ENCODE data around the gene CRYGD. TPM values are rescaled to one million over a fixed set of nuclear protein-coding genes. Genes with fewer than 3 reads are reported as not detected.
"Not testable (repeated sequence)": the region's sequence is repeated elsewhere in the genome, so short reads cannot be mapped to it uniquely, and the experiment has no call there.

CRYGD gene
- not detected for total RNA-seq
- long read RNA-seq: 0 reads

DNA sequence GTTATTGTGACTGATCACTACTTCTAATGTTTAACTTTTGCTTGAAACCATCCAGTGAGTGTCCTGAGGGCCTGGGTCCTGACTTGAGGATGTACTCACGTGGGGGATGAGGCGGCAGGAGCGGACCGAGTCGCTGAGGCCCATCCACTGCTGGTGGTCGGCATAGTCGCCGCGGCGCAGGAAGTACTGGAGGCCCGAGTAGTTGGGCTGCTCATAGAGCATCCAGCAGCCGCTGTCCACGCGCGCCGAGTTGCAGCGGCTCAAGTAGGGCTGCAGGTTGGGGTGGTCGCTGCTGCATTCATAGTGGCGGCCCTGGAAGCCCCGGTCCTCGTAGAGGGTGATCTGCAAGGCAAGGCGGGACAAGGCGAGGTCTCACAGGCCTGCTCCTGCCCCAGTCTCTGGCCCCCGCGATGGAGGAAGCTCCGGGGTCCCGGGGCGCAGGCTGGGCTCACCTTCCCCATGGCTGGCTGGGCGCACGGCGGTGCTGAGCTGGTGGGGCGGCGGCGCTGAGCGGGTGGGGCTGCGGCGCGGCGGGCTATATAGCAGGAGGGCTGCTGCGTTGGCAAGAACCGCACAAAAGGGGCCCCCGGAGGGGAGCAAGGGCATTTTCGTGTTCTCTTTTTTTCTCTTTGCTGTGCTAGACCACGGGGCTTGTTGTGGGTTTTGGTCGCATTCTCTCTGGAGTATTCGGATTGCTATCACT is at the start of gene CRYGD:
Gene CRYGD (minus strand): TSS at position 512 of the 703 bp plus-strand sequence. CDS start 51 bp downstream, at position 461.
- DNase-seq (ENCODE audit: low spot score); intact Hi-C loops (cut with DNase I): not testable (repeated sequence)

DNA sequence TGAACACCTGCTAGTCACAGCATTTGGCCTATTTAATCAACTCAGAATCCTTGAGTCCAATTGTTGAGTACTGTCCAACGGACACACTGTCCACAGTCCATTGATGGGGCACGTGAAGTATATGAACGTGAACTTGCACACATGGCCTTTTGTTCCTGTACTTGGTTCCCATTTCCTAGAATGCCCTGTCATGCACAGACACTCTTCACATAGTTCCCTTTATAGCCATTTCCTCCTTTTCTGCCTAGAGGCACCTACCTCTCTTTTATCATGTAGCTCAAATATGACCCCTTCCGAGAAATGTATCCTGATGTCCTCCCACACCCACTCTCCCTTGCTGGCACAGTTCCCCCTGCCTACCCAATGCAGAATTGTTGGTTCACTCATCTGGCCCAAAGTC is 47.8 kb upstream of the CRYGD start:
- intact Hi-C loops (cut with DNase I): no loop called here
- DNase-seq (ENCODE audit: low spot score): no peak

GRCh38 chr2:208164951-208165755 is 40.8 kb upstream of the CRYGD start:
- DNase-seq (ENCODE audit: low spot score): no peak
- intact Hi-C loops (cut with DNase I): no loop called here

DNA sequence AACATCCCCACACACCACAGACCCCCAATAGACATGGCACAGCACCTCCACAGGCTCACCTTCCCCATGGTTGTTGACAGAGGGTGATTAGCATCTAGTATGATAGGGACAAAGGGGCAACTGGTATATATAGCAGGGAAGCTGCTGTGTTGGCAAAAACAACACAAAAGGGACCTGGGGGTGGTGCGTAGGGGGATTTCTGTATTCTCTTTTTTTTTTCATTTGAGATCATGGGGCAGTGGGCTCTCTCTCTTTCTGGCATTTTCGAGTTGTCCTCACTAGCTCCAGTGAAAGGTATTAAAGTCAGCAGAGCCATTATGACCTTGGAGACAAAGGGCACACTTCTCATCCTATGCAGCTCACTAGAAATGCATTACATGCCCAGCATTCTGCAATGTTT is 39.2 kb upstream of the CRYGD start, which contains the start of gene CRYGA:
Gene CRYGA (minus strand): TSS at position 101 of the 400 bp plus-strand sequence. CDS start 33 bp downstream, at position 68.
- DNase-seq (ENCODE audit: low spot score): no peak
- intact Hi-C loops (cut with DNase I): no loop called here

DNA sequence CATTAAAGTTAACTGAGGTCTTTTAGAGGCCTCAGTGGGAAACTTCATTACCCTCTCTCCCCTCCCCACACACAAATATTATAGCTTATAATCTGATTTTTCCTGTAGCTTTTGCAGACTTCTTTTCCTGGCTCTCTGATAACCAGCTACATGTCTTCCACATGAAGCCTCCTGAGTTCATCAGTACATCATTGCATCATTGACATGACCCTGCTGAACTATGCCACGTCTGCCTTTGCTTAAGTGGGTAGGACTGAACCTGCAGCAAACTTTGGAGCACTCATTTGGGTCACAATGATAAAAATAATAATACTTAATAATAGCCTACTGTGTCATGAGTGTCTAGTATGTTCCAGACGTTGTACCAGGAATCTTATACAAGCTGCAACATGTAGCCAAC is 32.1 kb upstream of the CRYGD start:
- intact Hi-C loops (cut with DNase I): no loop called here
- DNase-seq (ENCODE audit: low spot score): no peak

DNA sequence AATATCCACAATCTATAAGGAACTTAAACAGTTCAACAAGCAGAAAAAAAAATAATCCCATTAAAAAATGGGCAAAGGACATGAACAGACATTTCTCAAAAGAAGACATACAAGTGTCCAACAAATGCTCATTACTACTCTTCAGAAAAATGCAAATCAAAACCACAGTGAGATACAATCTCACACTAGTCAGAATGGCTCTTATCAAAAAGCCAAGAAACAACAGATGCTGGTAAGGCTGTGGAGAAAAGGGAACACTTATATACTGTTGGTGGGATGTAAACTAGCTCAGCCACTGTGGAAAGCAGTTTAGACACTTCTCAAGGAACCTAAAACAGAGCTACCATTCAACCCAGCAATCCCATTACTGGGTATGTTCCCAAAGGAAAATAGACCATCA is 28.8 kb upstream of the CRYGD start:
- intact Hi-C loops (cut with DNase I): no loop called here
- no peak for DNase-seq (ENCODE audit: low spot score)

- DNase-seq (ENCODE audit: low spot score): no peak
- intact Hi-C loops (cut with DNase I): no loop called here
Measured at GRCh38 chr2:208150956-208151355, 26.6 kb upstream of the CRYGD start.

DNA sequence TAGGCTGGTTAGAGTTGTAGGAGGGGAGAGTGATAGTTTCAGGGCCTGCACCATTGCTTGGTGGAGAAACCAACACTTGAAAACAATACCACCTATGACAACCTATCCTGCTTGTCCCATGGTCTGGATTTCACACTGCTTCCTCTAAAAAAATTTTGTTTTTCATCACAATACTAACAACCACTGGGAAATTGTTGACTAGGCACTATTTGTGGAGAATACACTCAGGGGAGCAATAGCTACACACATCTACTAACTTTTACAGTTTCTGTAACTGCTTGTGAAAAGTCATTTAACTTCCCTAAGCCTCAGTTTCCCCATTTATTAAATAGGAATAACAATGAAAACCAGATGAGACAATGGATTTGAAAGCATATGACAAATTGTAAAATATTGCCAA is 25.8 kb upstream of the CRYGD start:
- no peak for DNase-seq (ENCODE audit: low spot score)
- intact Hi-C loops (cut with DNase I): no loop called here

GRCh38 chr2:208148803-208149202 is 24.5 kb upstream of the CRYGD start:
- no peak for DNase-seq (ENCODE audit: low spot score)
- intact Hi-C loops (cut with DNase I): no loop called here

GRCh38 chr2:208147759-208148158 is 23.4 kb upstream of the CRYGD start:
- DNase-seq (ENCODE audit: low spot score): no peak
- intact Hi-C loops (cut with DNase I): no loop called here

- intact Hi-C loops (cut with DNase I): no loop called here
- DNase-seq (ENCODE audit: low spot score): no peak
Measured at GRCh38 chr2:208147008-208147407, 22.7 kb upstream of the CRYGD start.

- DNase-seq (ENCODE audit: low spot score): no peak
- intact Hi-C loops (cut with DNase I): no loop called here
Measured at GRCh38 chr2:208146006-208146405, 21.7 kb upstream of the CRYGD start, which contains the start of gene CRYGB. Gene CRYGB, minus strand, starts transcription at chr2:208146158. Its CDS starts 38 bp downstream, at chr2:208146120.

- intact Hi-C loops (cut with DNase I): no loop called here
Measured at GRCh38 chr2:208142925-208143799, 18.8 kb upstream of the CRYGD start.

GRCh38 chr2:208142240-208142924 is 18.1 kb upstream of the CRYGD start:
- intact Hi-C loops (cut with DNase I): no loop called here
- DNase-seq (ENCODE audit: low spot score): no peak

More at GRCh38 chr2:208142925-208143799, 18.8 kb upstream of the CRYGD start:
- DNase-seq (ENCODE audit: low spot score): no peak

DNA sequence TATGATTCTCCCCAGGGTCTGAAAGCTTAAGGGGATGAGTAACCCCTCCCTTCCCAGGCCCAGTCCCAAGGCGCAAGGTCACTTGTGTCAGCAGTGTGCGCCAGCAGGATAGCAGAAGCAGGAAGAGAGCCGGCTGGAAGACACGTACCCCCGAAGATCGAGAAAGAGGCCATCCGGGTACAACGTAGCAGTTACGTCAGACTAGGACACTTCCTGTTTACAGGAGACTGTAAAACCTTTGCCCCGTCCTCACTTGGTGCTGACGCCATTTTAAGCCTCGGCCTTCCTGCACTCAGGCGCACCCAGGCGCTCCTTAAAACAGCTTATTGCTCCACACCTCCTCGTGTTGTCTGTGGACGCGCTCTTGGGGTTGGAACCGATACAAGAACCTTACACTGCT is 15.1 kb upstream of the CRYGD start:
- DNase-seq (ENCODE audit: low spot score): no peak

GRCh38 chr2:208138334-208138733 is 14.0 kb upstream of the CRYGD start:
- intact Hi-C loops (cut with DNase I); DNase-seq (ENCODE audit: low spot score): not testable (repeated sequence)

More for the DNA sequence above, 15.1 kb upstream of the CRYGD start:
- intact Hi-C loops (cut with DNase I): no loop called here

DNA sequence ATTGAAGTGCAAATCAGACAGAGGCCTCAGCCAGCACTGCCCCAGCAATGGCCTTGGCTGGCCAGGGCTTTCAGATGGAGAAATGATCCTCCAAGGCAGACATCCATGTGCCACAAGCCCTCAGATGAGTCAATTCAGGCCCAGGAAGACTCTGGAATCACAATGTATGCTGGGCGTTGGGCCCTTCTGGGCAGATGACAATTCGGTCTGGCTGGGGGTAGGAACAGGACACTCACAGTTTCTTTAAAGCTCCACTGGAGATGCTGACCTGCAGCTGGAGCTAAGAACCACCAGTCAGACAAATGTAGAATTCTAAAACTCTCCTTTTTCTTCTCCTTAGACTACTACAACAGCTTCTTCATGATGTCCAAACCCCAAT is 12.4 kb upstream of the CRYGD start:
- no peak for DNase-seq (ENCODE audit: low spot score)
- intact Hi-C loops (cut with DNase I): no loop called here

DNA sequence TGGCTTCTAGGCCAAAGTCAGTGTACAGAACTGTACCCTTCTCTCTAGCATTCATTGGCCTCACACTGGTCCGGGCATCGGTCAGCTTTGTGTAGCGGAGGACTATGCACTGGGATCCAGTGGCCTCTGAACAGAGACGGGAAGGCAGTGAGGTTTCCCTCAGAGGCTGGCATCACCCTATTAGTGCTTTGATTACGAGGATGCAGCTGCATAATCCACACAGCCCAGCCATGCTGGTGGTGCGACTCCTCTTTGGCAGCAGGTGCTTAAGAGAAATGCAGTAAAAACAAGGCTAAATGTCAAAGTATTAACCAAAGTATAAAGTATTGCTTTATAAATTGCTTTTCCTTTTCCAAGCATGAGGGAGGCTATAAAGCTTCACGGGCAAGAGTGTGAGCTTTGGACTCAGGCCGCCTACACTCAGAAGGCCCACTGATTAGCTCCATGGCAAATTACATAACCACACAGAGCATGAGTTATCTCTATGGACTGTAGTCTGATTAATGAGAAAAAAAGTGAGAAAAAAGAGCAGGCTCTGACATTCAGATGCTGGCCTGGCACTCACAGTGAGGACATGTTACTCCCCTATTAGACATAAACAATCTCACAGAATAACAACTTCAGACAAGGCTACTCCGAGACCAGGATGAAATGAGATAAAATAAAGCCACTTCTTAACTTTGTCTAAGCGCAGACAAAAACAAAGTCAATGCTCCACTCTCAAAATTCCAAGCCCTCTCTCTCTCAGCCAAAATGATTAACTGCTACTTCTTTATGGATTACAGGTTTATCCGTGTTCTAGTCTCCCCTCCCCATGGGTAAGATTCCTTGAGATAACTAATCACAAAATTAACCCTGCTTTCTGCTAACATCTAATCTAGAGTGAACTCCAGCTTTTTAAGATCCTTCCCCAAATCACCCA is 11.7 kb upstream of the CRYGD start:
- no peak for DNase-seq (ENCODE audit: low spot score)
- intact Hi-C loops (cut with DNase I): no loop called here
